Adrenal gland (tissue), 12 donors: ENCODE results near the gene REC8. TPM values are rescaled to one million over a fixed set of nuclear protein-coding genes. Genes with fewer than 3 reads are reported as not detected.

Experiments used
- DNase-seq, 7 donors: peaks; one replicate each; pipeline ENCODE4 v3.0.0-alpha.2; 2019 to 2020
- H3K27ac ChIP-seq, 5 donors: fragments of 200-600 bp; sonication (generic) in 4 of 5; 1 replicate in 3 of 5; 2 replicates in 2 of 5; pipeline versions ENCODE4 v1.5.1 to v1.8.0; 2016 to 2020; ENCODE audit warnings: mild to moderate bottlenecking in 1 of 5
- H3K27me3 ChIP-seq: fragments of 200-600 bp; 2 replicates; pipeline ENCODE4 v1.8.0; 2021
- H3K36me3 ChIP-seq, 2 donors: fragments of 200-600 bp; replicated peaks in 1 of 2; 1 replicate in 1 of 2; 2 replicates in 1 of 2; pipeline versions ENCODE4 v1.5.1 to v1.8.0; 2018 to 2022
- H3K4me1 ChIP-seq, 2 donors: fragments of 200-600 bp; replicated peaks in 1 of 2; 1 replicate in 1 of 2; 2 replicates in 1 of 2; pipeline versions ENCODE4 v1.5.1 to v1.8.0; 2018 to 2021
- H3K4me3 ChIP-seq, 4 donors: fragments of 200-600 bp; sonication (generic) in 3 of 4; one replicate each; pipeline ENCODE4 v1.5.1; 2016 to 2018
- H3K9me3 ChIP-seq, 3 donors: fragments of 200-600 bp; sonication (generic) in 1 of 3; replicated peaks in 1 of 3; 1 replicate in 2 of 3; 2 replicates in 1 of 3; pipeline versions ENCODE4 v1.5.1 to v1.8.0; 2016 to 2021
- POLR2A ChIP-seq, 2 donors: fragments of 450-650 bp; IDR thresholded peaks; one replicate each; pipeline ENCODE4 v1.6.1; 2017; ENCODE audit warnings: antibody characterized with exemption in 2 of 2, mild to moderate bottlenecking in 2 of 2, moderate library complexity in 1 of 2
- WGBS, 4 donors: extraction: QIAGEN DNeasy Blood & Tissue Kit in 2 of 4; methylation state at CpG; one replicate each; pipeline versions ENCODE4 v1.1.5 to v1.1.7; 2013 to 2017; 5-methylcytosine and 5-hydroxymethylcytosine counted together
- intact Hi-C, 2 donors: fragments of 100-400 bp; cut with DNase I; formaldehyde crosslinking; loops; one replicate each; pipeline versions ENCODE4 v1.14.1 to v1.15.0; 2022 to 2023
- microRNA-seq, 3 donors: library from miRNA; unstranded; fragments of <30 nt; microRNA quantifications; one replicate each; pipeline ENCODE4, GENCODE V29; 2017 to 2020
- polyA plus RNA-seq, 3 donors: library from polyadenylated mRNA; stranded (reverse); fragments of 200-250 nt in 2 of 3; fragments of 350-450 nt in 1 of 3; fragmentation: Illumina TruSeq in 1 of 3; extraction: RNeasy Lipid Tissue Mini Kit (QIAGEN cat#74804) in 1 of 3; gene quantifications; one replicate each; pipeline ENCODE4 v1.2.3, GENCODE V29; 2013 to 2014
- small RNA-seq, 2 donors: library from RNA; depleted of rRNA; stranded (forward); fragments of <200 nt; gene quantifications; one replicate each; pipeline ENCODE3, GENCODE V24; 2016
- total RNA-seq, 9 donors: library from RNA; depleted of rRNA in 4 of 9; stranded (reverse); fragments of >200 nt in 4 of 9; fragments of 120-200 nt in 1 of 9; fragmentation: NEBNext Ultra II Directional in 1 of 9; extraction: Animal tissue kit (Norgen Biotek cat#: 25700) in 1 of 9; gene quantifications; one replicate each; pipeline versions ENCODE4 v1.1.0 to v1.2.4, GENCODE V29; 2013 to 2023
- TF ChIP-seq, protein P1 (sequence below), 6 experiments: fragments of 450-650 bp in 4 of 6; fragments of 200-600 bp in 2 of 6; sonication (generic) in 1 of 6; IDR thresholded peaks; 1 replicate in 5 of 6; 2 replicates in 1 of 6; pipeline versions ENCODE4 v1.5.1 to v1.8.0; 2016 to 2021; ENCODE audit warnings: antibody characterized with exemption in 6 of 6, mild to moderate bottlenecking in 2 of 6, moderate library complexity in 1 of 6
- donor health status: healthy with polysubstance abuse.
- donor health status: Bipolar disorder and iron deficiency.
- donor health status: DM: yes; HTN: yes; CAD: no.
- donor health status: DM: no; HTN: no; CAD: no.
- donor health status: DM: no; HTN: no; CAD: no.
- donor health status: DM: yes; HTN: yes; CAD: no.

REC8 gene
- total and polyA plus RNA-seq, 12 donors = 1.3 to 111 (median 11.4) TPM

DNA sequence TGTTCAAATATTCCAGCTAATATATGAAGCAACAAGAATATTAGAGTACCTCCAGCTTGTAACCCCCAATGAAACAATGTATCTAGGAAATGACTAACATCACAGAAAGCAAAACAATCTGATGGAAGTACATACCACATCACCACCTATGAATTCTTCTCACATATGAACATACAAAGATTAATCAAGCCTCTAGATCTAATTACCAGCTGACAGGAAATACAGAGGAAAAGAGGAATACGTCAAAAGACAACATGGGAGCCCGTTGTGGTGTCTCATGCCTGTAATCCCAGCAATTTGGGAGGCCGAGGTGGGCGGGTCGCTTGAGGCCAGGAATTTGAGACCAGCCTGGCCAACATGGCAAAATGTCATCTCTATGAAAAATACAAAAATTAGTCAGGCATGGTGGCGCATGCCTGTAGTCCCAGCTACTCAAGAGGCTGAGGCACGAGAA, 52.8 kb downstream of the REC8 start:
- 86 to 89% (median 88%) methylated on average over 7 of the region's 7 CpGs for WGBS, 4 donors
- Histone ChIP-seq H3K9me3 (no peaks in the 10 kb centered on the region), H3K4me3 (no peak overlapping the region), H3K36me3 (peaks cover 0 to 13% of the 10 kb centered on the region in 2 donors), H3K4me1 (peaks cover 0 to 5% of the 10 kb centered on the region in 2 donors), H3K27me3 (no peaks in the 10 kb centered on the region), H3K27ac (no peak overlapping the region)
- peak in 1 of 7 donors; percentile 12 for DNase-seq
- intact Hi-C loops = no loop called here
- no peak for TF ChIP-seq POLR2A (IDR thresholded peaks at IDR 0.05)
- TF ChIP-seq, protein P1, sequence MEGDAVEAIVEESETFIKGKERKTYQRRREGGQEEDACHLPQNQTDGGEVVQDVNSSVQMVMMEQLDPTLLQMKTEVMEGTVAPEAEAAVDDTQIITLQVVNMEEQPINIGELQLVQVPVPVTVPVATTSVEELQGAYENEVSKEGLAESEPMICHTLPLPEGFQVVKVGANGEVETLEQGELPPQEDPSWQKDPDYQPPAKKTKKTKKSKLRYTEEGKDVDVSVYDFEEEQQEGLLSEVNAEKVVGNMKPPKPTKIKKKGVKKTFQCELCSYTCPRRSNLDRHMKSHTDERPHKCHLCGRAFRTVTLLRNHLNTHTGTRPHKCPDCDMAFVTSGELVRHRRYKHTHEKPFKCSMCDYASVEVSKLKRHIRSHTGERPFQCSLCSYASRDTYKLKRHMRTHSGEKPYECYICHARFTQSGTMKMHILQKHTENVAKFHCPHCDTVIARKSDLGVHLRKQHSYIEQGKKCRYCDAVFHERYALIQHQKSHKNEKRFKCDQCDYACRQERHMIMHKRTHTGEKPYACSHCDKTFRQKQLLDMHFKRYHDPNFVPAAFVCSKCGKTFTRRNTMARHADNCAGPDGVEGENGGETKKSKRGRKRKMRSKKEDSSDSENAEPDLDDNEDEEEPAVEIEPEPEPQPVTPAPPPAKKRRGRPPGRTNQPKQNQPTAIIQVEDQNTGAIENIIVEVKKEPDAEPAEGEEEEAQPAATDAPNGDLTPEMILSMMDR (IDR thresholded peaks at IDR 0.05) = no peak

DNA sequence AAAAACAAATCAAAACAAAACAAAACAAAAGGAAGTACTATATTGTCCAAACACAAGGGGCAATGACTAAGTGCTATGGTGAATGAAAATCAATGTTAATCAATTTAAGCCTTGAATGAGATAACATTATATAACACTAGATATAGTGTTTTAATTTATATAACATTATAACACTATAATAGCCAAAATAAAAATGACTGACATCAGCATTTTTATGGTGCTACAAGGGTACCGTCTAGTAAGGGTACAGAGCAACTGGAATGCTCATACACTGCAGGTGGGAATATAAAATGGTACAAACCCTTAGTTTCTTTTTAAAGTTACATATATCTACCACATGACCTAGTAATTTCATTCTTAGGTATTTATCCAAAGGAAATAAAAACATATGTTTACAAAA, 54.6 kb downstream of the REC8 start:
- Histone ChIP-seq H3K4me1 (peaks cover 8 to 14% of the 10 kb centered on the region in 2 donors), H3K27ac (no peak overlapping the region), H3K4me3 (no peak overlapping the region), H3K9me3 (no peaks in the 10 kb centered on the region), H3K27me3 (no peaks in the 10 kb centered on the region), H3K36me3 (peaks cover 0 to 13% of the 10 kb centered on the region in 2 donors)
- 81 to 92% (median 85%) methylated on average over 1 of the region's 1 CpG for WGBS, 4 donors
- intact Hi-C loops = no loop called here
- no peak for TF ChIP-seq POLR2A (IDR thresholded peaks at IDR 0.05)
- TF ChIP-seq, protein P1 (IDR thresholded peaks at IDR 0.05) = no peak
- DNase-seq = no peak

DNA sequence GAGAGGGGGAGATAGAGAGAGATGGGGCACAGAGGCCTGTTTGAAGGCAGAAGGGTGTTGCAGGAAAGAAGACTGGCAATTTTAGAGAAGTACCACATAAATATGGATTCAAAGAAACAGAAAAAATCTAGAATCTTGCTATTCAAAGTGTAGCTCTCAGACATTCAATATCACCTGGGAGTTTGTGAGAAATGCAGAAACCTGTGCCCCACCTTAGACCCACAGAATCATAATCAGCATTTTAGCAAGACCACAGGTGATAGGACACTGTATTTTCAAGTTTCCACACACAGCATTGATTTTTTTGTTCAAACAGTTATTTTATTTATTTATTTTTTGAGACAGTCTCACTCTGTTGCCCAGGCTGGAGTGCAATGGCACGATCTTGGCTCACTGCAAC, 57.0 kb downstream of the REC8 start:
- Histone ChIP-seq H3K27ac (no peak overlapping the region), H3K36me3 (peaks cover 0 to 13% of the 10 kb centered on the region in 2 donors), H3K9me3 (no peaks in the 10 kb centered on the region), H3K4me1 (peaks cover 21 to 24% of the 10 kb centered on the region in 2 donors), H3K27me3 (no peaks in the 10 kb centered on the region), H3K4me3 (no peak overlapping the region)
- TF ChIP-seq POLR2A (IDR thresholded peaks at IDR 0.05) = no peak
- TF ChIP-seq, protein P1 (IDR thresholded peaks at IDR 0.05) = no peak
- peak in 1 of 7 donors; percentile 10 for DNase-seq
- intact Hi-C loops = no loop called here
- 0 to 50% (median 21%) methylated on average over 1 of the region's 1 CpG for WGBS, 4 donors

Small RNA genes within 50 kb of the gene (microRNA-seq; reads per million reads assigned to microRNA genes)
- 0 to 0.45 (median 0) reads per million in 3 donors for gene MIR7703

Small RNA genes within 50 kb of the gene (small RNA-seq; reads per million reads assigned to genes)
- gene AL136295.4 = 0 reads per million in 2 donors
- 0 reads per million in 2 donors for gene CHMP4A
- gene IPO4 = 0 to 0.24 reads per million in 2 donors
- gene IRF9 = 0 to 0.12 reads per million in 2 donors
- 0 to 0.12 reads per million in 2 donors for gene MDP1
- 0.36 to 0.58 reads per million in 2 donors for gene RNA5SP383

Other genes with a start within 250 kb of the REC8 start
Only the 30 nearest of the 32 such genes appear.
- 10 to 100 TPM; 14.8 to 56.4 (median 33.5) TPM for gene DHRS4L2, start 183.2 kb upstream of the REC8 start, total RNA-seq
- 10 to 100 TPM; 41.5 to 52.3 (median 45.7) TPM for gene DHRS4L2, start 183.2 kb upstream of the REC8 start, polyA plus RNA-seq
- 1 to 10 TPM in 2 of 9 donors, under 1 TPM in 6, not detected in 1; 0.17 to 1.1 (median 0.68) TPM for gene CARMIL3, start 120.1 kb upstream of the REC8 start, total RNA-seq
- gene CARMIL3, start 120.1 kb upstream of the REC8 start, polyA plus RNA-seq = 1 to 10 TPM in 2 of 3 donors, under 1 TPM in 1; 0.73 to 5.8 (median 1.7) TPM
- gene CPNE6, start 100.5 kb upstream of the REC8 start, total RNA-seq = 1 to 10 TPM in 1 of 9 donors, under 1 TPM in 1, not detected in 7; 0.97 to 1.4 TPM
- under 1 TPM; 0.07 to 0.22 (median 0.16) TPM for gene CPNE6, start 100.5 kb upstream of the REC8 start, polyA plus RNA-seq
- 10 to 100 TPM in 7 of 9 donors, 1 to 10 TPM in 2; 4.4 to 37.0 (median 18.4) TPM for gene PCK2, start 77.8 kb upstream of the REC8 start, total RNA-seq
- gene PCK2, start 77.8 kb upstream of the REC8 start, polyA plus RNA-seq = 10 to 100 TPM in 2 of 3 donors, 1 to 10 TPM in 1; 7.9 to 17.9 (median 10.5) TPM
- gene DCAF11, start 57.3 kb upstream of the REC8 start, total RNA-seq = 100 to 1,000 TPM in 8 of 9 donors, 10 to 100 TPM in 1; 88.9 to 401 (median 143) TPM
- 10 to 100 TPM; 40.4 to 94.0 (median 42.3) TPM for gene DCAF11, start 57.3 kb upstream of the REC8 start, polyA plus RNA-seq
- gene NRL, start 57.1 kb upstream of the REC8 start, total RNA-seq = 10 to 100 TPM in 1 of 9 donors, 1 to 10 TPM in 8; 3.3 to 20.2 (median 4.7) TPM
- gene NRL, start 57.1 kb upstream of the REC8 start, polyA plus RNA-seq = 1 to 10 TPM; 2.2 to 3.5 (median 3.1) TPM
- 10 to 100 TPM in 4 of 9 donors, 1 to 10 TPM in 5; 6.5 to 15.7 (median 9.7) TPM for gene FITM1, start 41.4 kb upstream of the REC8 start, total RNA-seq
- 10 to 100 TPM in 2 of 3 donors, 1 to 10 TPM in 1; 4.6 to 25.7 (median 13.4) TPM for gene FITM1, start 41.4 kb upstream of the REC8 start, polyA plus RNA-seq
- gene PSME1, start 35.9 kb upstream of the REC8 start, total RNA-seq = 100 to 1,000 TPM; 208 to 359 (median 277) TPM
- gene PSME1, start 35.9 kb upstream of the REC8 start, polyA plus RNA-seq = 100 to 1,000 TPM; 205 to 386 (median 313) TPM
- gene EMC9, start 30.5 kb upstream of the REC8 start, total RNA-seq = 10 to 100 TPM; 22.5 to 65.7 (median 40.5) TPM
- gene EMC9, start 30.5 kb upstream of the REC8 start, polyA plus RNA-seq = 100 to 1,000 TPM in 2 of 3 donors, 10 to 100 TPM in 1; 21.6 to 149 (median 127) TPM
- gene PSME2, start 25.5 kb upstream of the REC8 start, total RNA-seq = 100 to 1,000 TPM; 107 to 362 (median 191) TPM
- 100 to 1,000 TPM; 388 to 752 (median 687) TPM for gene PSME2, start 25.5 kb upstream of the REC8 start, polyA plus RNA-seq
- gene RNF31, start 24.6 kb upstream of the REC8 start, total RNA-seq = 100 to 1,000 TPM in 1 of 9 donors, 10 to 100 TPM in 8; 32.8 to 165 (median 59.7) TPM
- 100 to 1,000 TPM in 2 of 3 donors, 10 to 100 TPM in 1; 59.3 to 351 (median 198) TPM for gene RNF31, start 24.6 kb upstream of the REC8 start, polyA plus RNA-seq
- 100 to 1,000 TPM in 4 of 9 donors, 10 to 100 TPM in 5; 32.4 to 119 (median 98.3) TPM for gene IRF9, start 10.8 kb upstream of the REC8 start, total RNA-seq
- gene IRF9, start 10.8 kb upstream of the REC8 start, polyA plus RNA-seq = 100 to 1,000 TPM; 118 to 151 (median 129) TPM
- gene IPO4, start 16.7 kb downstream of the REC8 start, total RNA-seq = 10 to 100 TPM; 29.7 to 84.9 (median 45.4) TPM
- 10 to 100 TPM; 19.1 to 43.2 (median 23.8) TPM for gene IPO4, start 16.7 kb downstream of the REC8 start, polyA plus RNA-seq
- gene TM9SF1, start 23.4 kb downstream of the REC8 start, total RNA-seq = 100 to 1,000 TPM in 2 of 9 donors, 10 to 100 TPM in 7; 60.0 to 123 (median 90.4) TPM
- gene TM9SF1, start 23.4 kb downstream of the REC8 start, polyA plus RNA-seq = 10 to 100 TPM; 43.7 to 67.2 (median 56.1) TPM
- under 1 TPM in 1 of 9 donors, not detected in 8; 0.46 TPM for gene TSSK4, start 33.6 kb downstream of the REC8 start, total RNA-seq
- gene TSSK4, start 33.6 kb downstream of the REC8 start, polyA plus RNA-seq = under 1 TPM in 1 of 3 donors, not detected in 2; 0.07 TPM
- gene CHMP4A, start 41.4 kb downstream of the REC8 start, total RNA-seq = 10 to 100 TPM; 32.9 to 68.6 (median 56.5) TPM
- 100 to 1,000 TPM in 2 of 3 donors, 10 to 100 TPM in 1; 71.1 to 118 (median 104) TPM for gene CHMP4A, start 41.4 kb downstream of the REC8 start, polyA plus RNA-seq
- 10 to 100 TPM; 20.3 to 53.7 (median 28.6) TPM for gene MDP1, start 44.0 kb downstream of the REC8 start, total RNA-seq
- 10 to 100 TPM; 32.2 to 40.2 (median 39.4) TPM for gene MDP1, start 44.0 kb downstream of the REC8 start, polyA plus RNA-seq
- 100 to 1,000 TPM; 154 to 454 (median 216) TPM for gene NEDD8, start 60.3 kb downstream of the REC8 start, total RNA-seq
- 100 to 1,000 TPM; 136 to 448 (median 215) TPM for gene NEDD8, start 60.3 kb downstream of the REC8 start, polyA plus RNA-seq
- 100 to 1,000 TPM in 8 of 9 donors, 10 to 100 TPM in 1; 92.5 to 188 (median 131) TPM for gene GMPR2, start 60.8 kb downstream of the REC8 start, total RNA-seq
- 100 to 1,000 TPM in 1 of 3 donors, 10 to 100 TPM in 2; 70.6 to 103 (median 98.0) TPM for gene GMPR2, start 60.8 kb downstream of the REC8 start, polyA plus RNA-seq
- 100 to 1,000 TPM in 5 of 9 donors, 10 to 100 TPM in 4; 76.3 to 216 (median 101) TPM for gene TINF2, start 70.5 kb downstream of the REC8 start, total RNA-seq
- gene TINF2, start 70.5 kb downstream of the REC8 start, polyA plus RNA-seq = 100 to 1,000 TPM in 2 of 3 donors, 10 to 100 TPM in 1; 57.8 to 179 (median 103) TPM
- gene TGM1, start 91.1 kb downstream of the REC8 start, total RNA-seq = 1 to 10 TPM in 3 of 9 donors, under 1 TPM in 5, not detected in 1; 0.28 to 1.4 (median 0.88) TPM
- gene TGM1, start 91.1 kb downstream of the REC8 start, polyA plus RNA-seq = 1 to 10 TPM in 2 of 3 donors, under 1 TPM in 1; 0.44 to 2.7 (median 2.2) TPM
- 10 to 100 TPM; 26.0 to 40.0 (median 32.3) TPM for gene RABGGTA, start 99.5 kb downstream of the REC8 start, total RNA-seq
- 100 to 1,000 TPM in 1 of 3 donors, 10 to 100 TPM in 2; 15.7 to 124 (median 90.7) TPM for gene RABGGTA, start 99.5 kb downstream of the REC8 start, polyA plus RNA-seq
- 10 to 100 TPM; 11.4 to 68.1 (median 36.1) TPM for gene DHRS1, start 127.7 kb downstream of the REC8 start, total RNA-seq
- 10 to 100 TPM; 19.8 to 38.7 (median 37.6) TPM for gene DHRS1, start 127.7 kb downstream of the REC8 start, polyA plus RNA-seq
- 10 to 100 TPM in 8 of 9 donors, 1 to 10 TPM in 1; 9.2 to 28.2 (median 18.2) TPM for gene NOP9, start 127.8 kb downstream of the REC8 start, total RNA-seq
- gene NOP9, start 127.8 kb downstream of the REC8 start, polyA plus RNA-seq = 10 to 100 TPM in 2 of 3 donors, 1 to 10 TPM in 1; 9.1 to 21.1 (median 16.8) TPM
- 10 to 100 TPM; 16.4 to 80.3 (median 40.5) TPM for gene CIDEB, start 135.9 kb downstream of the REC8 start, total RNA-seq
- gene CIDEB, start 135.9 kb downstream of the REC8 start, polyA plus RNA-seq = 10 to 100 TPM; 17.5 to 73.7 (median 37.4) TPM
- gene LTB4R2, start 138.1 kb downstream of the REC8 start, total RNA-seq = 10 to 100 TPM in 2 of 9 donors, 1 to 10 TPM in 6, under 1 TPM in 1; 0.42 to 11.1 (median 4.2) TPM
- gene LTB4R2, start 138.1 kb downstream of the REC8 start, polyA plus RNA-seq = 1 to 10 TPM in 2 of 3 donors, under 1 TPM in 1; 0.57 to 2.7 (median 1.8) TPM
- gene LTB4R, start 139.4 kb downstream of the REC8 start, total RNA-seq = 10 to 100 TPM in 5 of 9 donors, 1 to 10 TPM in 4; 1.4 to 21.0 (median 11.0) TPM
- gene LTB4R, start 139.4 kb downstream of the REC8 start, polyA plus RNA-seq = 10 to 100 TPM in 2 of 3 donors, 1 to 10 TPM in 1; 9.4 to 30.2 (median 17.5) TPM
- gene ADCY4, start 163.0 kb downstream of the REC8 start, total RNA-seq = 10 to 100 TPM in 5 of 9 donors, 1 to 10 TPM in 4; 3.9 to 34.0 (median 12.5) TPM
- 10 to 100 TPM in 2 of 3 donors, 1 to 10 TPM in 1; 4.5 to 70.1 (median 45.8) TPM for gene ADCY4, start 163.0 kb downstream of the REC8 start, polyA plus RNA-seq
- gene RIPK3, start 167.9 kb downstream of the REC8 start, total RNA-seq = 10 to 100 TPM in 1 of 9 donors, 1 to 10 TPM in 6, under 1 TPM in 2; 0.50 to 10.4 (median 3.6) TPM
- 1 to 10 TPM; 1.5 to 8.0 (median 4.6) TPM for gene RIPK3, start 167.9 kb downstream of the REC8 start, polyA plus RNA-seq
- 100 to 1,000 TPM in 2 of 9 donors, 10 to 100 TPM in 7; 17.0 to 164 (median 48.2) TPM for gene NFATC4, start 196.1 kb downstream of the REC8 start, total RNA-seq
- gene NFATC4, start 196.1 kb downstream of the REC8 start, polyA plus RNA-seq = 100 to 1,000 TPM in 2 of 3 donors, 10 to 100 TPM in 1; 11.8 to 505 (median 390) TPM